Sigmoid colon (tissue), 4 donors: ENCODE data around the gene CBY2.

Experiments
- EP300 ChIP-seq, 4 donors: sonication (generic); formaldehyde crosslinking; IDR thresholded peaks; one replicate each; pipeline ENCODE4 v1.6.1; 2017; ENCODE audit warnings: antibody characterized with exemption in 4 of 4
- POLR2A ChIP-seq, 2 donors: fragments of 450-650 bp; IDR thresholded peaks; one replicate each; pipeline ENCODE4 v1.6.1; 2016; ENCODE audit warnings: antibody characterized with exemption in 2 of 2, mild to moderate bottlenecking in 2 of 2, moderate library complexity in 2 of 2
- POLR2AphosphoS5 ChIP-seq, 4 donors: sonication (generic); formaldehyde crosslinking; IDR thresholded peaks; one replicate each; pipeline ENCODE4 v1.6.1; 2017; ENCODE audit warnings: antibody characterized with exemption in 4 of 4
- TF ChIP-seq, protein P1 (sequence below), 4 experiments: fragments of 450-650 bp in 3 of 4; fragments of 200-600 bp in 1 of 4; IDR thresholded peaks; one replicate each; pipeline ENCODE4 v1.5.1; 2016 to 2019; ENCODE audit warnings: antibody characterized with exemption in 4 of 4, mild to moderate bottlenecking in 3 of 4, moderate library complexity in 2 of 4

GRCh38 chr13:45723798-45724197 lies 21.7 kb downstream of the CBY2 start:
- TF ChIP-seq, protein P1, sequence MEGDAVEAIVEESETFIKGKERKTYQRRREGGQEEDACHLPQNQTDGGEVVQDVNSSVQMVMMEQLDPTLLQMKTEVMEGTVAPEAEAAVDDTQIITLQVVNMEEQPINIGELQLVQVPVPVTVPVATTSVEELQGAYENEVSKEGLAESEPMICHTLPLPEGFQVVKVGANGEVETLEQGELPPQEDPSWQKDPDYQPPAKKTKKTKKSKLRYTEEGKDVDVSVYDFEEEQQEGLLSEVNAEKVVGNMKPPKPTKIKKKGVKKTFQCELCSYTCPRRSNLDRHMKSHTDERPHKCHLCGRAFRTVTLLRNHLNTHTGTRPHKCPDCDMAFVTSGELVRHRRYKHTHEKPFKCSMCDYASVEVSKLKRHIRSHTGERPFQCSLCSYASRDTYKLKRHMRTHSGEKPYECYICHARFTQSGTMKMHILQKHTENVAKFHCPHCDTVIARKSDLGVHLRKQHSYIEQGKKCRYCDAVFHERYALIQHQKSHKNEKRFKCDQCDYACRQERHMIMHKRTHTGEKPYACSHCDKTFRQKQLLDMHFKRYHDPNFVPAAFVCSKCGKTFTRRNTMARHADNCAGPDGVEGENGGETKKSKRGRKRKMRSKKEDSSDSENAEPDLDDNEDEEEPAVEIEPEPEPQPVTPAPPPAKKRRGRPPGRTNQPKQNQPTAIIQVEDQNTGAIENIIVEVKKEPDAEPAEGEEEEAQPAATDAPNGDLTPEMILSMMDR (IDR thresholded peaks at IDR 0.05), result no peak
- TF ChIP-seq POLR2A (IDR thresholded peaks at IDR 0.05) (no peak), POLR2AphosphoS5 (IDR thresholded peaks at IDR 0.05) (no peak), EP300 (IDR thresholded peaks at IDR 0.05) (no peak)
